Mammary epithelial cell (primary cell): ENCODE results near the gene PCDHGA10.
"Not testable (repeated sequence)": the region's sequence is repeated elsewhere in the genome, so short reads cannot be mapped to it uniquely, and the experiment has no call there.

Experiments
- CTCF ChIP-seq, 2 donors: IDR thresholded peaks in 1 of 2; conservative IDR thresholded peaks in 1 of 2; 2 replicates each; pipeline ENCODE4 v1.5.1; 2011 to 2012; ENCODE audit warnings: inconsistent platforms in 2 of 2, low read length in 2 of 2, mild to moderate bottlenecking in 2 of 2, control low read depth in 1 of 2, low read depth in 1 of 2; ENCODE audit not compliant: insufficient read depth in 1 of 2; ENCODE audit errors: extremely low read depth in 1 of 2
- EZH2 ChIP-seq: IDR thresholded peaks from 2 replicates; pipeline ENCODE4 v1.6.1; 2012; ENCODE audit warnings: low read length, inconsistent platforms, borderline replicate concordance

DNA sequence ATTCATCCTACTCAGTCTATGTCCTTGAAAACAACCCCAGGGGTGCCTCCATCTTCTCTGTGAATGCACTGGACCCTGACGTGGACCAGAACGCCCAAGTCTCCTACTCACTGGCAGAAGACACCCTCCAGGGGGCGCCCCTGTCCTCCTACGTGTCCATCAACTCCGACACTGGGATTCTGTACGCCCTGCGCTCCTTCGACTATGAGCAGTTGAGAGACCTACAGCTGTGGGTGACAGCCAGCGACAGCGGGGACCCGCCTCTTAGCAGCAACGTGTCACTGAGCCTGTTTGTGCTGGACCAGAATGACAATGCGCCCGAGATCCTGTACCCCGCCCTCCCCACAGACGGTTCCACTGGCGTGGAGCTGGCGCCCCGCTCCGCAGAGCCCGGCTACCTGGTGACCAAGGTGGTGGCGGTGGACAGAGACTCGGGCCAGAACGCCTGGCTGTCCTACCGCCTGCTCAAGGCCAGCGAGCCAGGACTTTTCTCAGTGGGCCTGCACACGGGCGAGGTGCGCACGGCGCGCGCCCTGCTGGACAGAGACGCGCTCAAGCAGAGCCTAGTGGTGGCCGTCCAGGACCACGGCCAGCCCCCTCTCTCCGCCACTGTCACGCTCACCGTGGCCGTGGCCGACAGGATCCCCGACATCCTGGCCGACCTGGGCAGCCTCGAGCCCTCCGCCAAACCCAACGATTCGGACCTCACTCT is 37.2 kb upstream of the PCDHGA10 start:
- TF ChIP-seq CTCF (conservative IDR thresholded peaks at IDR 0.05 in 1 of 2, IDR thresholded peaks at IDR 0.05 in 1 of 2; ENCODE audit: extremely low read depth in 1 of 2, insufficient read depth in 1 of 2, low read depth in 1 of 2, low read length in 2 of 2); EZH2: not testable (repeated sequence)
